Esophagus mucosa (tissue), 1 donor: ENCODE measurements around the gene CEP192. TPM values are rescaled to one million over a fixed set of nuclear protein-coding genes. Genes with fewer than 3 reads are reported as not detected.

Experiments used
- ATAC-seq: fragments of 200-7000 bp; cut with Tn5 transposase; one replicate; pipeline ENCODE4 v1.9.1; 2020
- total RNA-seq: library from RNA; stranded (reverse); gene quantifications from one replicate; pipeline ENCODE4 v1.2.4, GENCODE V29; 2023
- donor health status: DM: yes; HTN: yes; CAD: no.

The CEP192 gene
- total RNA-seq, 1 donor from 2014 or later = 13.7 TPM

GRCh38 chr18:13101659-13102197 is 110.6 kb downstream of the CEP192 start:
- no peak for ATAC-seq

GRCh38 chr18:13103366-13103765 is 112.2 kb downstream of the CEP192 start:
- no peak for ATAC-seq

GRCh38 chr18:13105059-13105458 is 113.9 kb downstream of the CEP192 start:
- no peak for ATAC-seq

- ATAC-seq = no peak
Measured at GRCh38 chr18:13107074-13107473, 115.9 kb downstream of the CEP192 start.

GRCh38 chr18:13108330-13108729 is 117.2 kb downstream of the CEP192 start:
- ATAC-seq = no peak

- ATAC-seq = no peak
Measured at GRCh38 chr18:13110559-13110958, 119.4 kb downstream of the CEP192 start.

- ATAC-seq = peak; percentile 32
Measured at GRCh38 chr18:13112982-13113381, 121.8 kb downstream of the CEP192 start.

GRCh38 chr18:13120255-13120654 is 129.1 kb downstream of the CEP192 start:
- ATAC-seq = no peak

GRCh38 chr18:13120983-13121441 is 129.8 kb downstream of the CEP192 start:
- no peak for ATAC-seq

- ATAC-seq = peak; percentile 91
Measured at GRCh38 chr18:13124411-13124810, 133.2 kb downstream of the CEP192 start.

- ATAC-seq = no peak
Measured at GRCh38 chr18:13125191-13125590, 134.0 kb downstream of the CEP192 start.

GRCh38 chr18:13126966-13127598 is 135.9 kb downstream of the CEP192 start:
- no peak for ATAC-seq

- no peak for ATAC-seq
Measured at GRCh38 chr18:13131283-13131682, 140.1 kb downstream of the CEP192 start.

GRCh38 chr18:13134551-13135401 is 143.6 kb downstream of the CEP192 start:
- no peak for ATAC-seq

- peak; percentile 2 for ATAC-seq
Measured at GRCh38 chr18:13136056-13136903, 145.1 kb downstream of the CEP192 start.

- ATAC-seq = peak; percentile 36
Measured at GRCh38 chr18:13136904-13137669, 145.9 kb downstream of the CEP192 start.

- peak; percentile 83 for ATAC-seq
Measured at GRCh38 chr18:13137670-13138419, 146.7 kb downstream of the CEP192 start.

- no peak for ATAC-seq
Measured at GRCh38 chr18:13138420-13139139, 147.4 kb downstream of the CEP192 start.

GRCh38 chr18:13139885-13140450 is 148.8 kb downstream of the CEP192 start:
- no peak for ATAC-seq

GRCh38 chr18:13141209-13141608 is 150.0 kb downstream of the CEP192 start:
- peak; percentile 46 for ATAC-seq
